Measurements from ENCODE around the gene CDRT15.
A peak's percentile ranks its signal among the peaks of the same experiment; 100 is the strongest.
"Not testable (repeated sequence)": the region's sequence is repeated elsewhere in the genome, so short reads cannot be mapped to it uniquely, and the experiment has no call there.

The CDRT15 gene

DNA sequence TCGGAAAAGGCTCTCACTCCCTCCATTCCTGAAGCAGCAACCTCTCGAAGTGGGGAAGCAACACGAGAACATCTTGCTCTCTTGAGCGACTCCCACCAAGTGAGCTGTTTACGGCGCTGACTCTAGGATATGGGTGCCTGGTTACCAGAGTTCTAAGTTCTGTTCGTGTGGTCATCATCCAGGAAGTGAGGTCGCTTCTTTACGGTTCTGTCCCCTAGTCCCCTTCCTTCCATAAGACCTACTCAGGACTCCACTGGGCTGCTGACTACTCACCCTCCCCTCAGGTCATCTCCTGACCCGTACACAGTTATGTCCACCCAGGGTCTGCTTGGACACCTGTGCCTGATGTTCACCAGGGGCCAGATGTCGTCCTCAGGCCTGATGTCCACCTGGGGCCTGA is at the start of gene CDRT15:
CDRT15 (minus strand) TSS at position 101 of the 400 bp plus-strand sequence; CDS start at position 72, 29 bp downstream.
- DNase-seq (ENCODE audit: low spot score), result not testable (repeated sequence)

DNA sequence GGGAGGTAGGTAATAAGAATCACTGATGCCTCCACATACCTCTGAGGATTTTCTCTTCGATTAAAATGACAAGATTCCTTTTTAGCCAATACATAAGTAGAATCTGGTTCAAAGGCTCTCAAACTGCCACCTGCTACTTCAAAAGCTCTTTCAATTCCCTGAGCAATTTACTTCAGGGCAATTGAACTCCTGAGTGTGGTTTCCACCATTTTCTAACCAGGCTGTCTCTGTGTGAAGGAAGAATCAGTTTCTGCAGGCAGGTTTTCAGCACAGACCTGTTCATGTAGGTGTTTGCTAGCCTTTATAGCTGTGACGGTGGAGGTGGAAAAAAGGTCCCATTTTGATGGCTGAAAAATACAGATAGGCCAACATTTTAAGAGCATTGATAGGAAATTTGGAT is 46.1 kb upstream of the CDRT15 start:
- no peak for DNase-seq (ENCODE audit: low spot score)

DNA sequence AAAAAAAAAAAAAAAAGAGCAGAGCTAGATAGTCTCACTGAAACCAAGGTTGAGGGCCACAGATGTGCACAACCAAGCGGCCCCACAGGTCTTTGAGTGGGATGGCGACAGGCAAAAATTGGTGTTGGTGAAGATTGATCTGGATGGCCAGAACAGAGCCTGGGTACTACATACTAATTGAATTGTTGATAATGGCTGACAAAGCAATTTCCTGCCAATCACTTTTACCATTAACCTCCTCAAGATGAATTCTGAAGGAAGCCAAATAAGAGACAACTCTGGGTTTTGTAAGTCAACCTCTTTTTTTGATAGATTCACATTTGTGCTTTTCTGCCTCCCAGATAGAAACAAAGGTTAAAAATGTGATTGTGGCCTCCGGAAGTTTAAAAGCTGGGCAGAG is 44.9 kb upstream of the CDRT15 start:
- DNase-seq (ENCODE audit: low spot score), result no peak

DNA sequence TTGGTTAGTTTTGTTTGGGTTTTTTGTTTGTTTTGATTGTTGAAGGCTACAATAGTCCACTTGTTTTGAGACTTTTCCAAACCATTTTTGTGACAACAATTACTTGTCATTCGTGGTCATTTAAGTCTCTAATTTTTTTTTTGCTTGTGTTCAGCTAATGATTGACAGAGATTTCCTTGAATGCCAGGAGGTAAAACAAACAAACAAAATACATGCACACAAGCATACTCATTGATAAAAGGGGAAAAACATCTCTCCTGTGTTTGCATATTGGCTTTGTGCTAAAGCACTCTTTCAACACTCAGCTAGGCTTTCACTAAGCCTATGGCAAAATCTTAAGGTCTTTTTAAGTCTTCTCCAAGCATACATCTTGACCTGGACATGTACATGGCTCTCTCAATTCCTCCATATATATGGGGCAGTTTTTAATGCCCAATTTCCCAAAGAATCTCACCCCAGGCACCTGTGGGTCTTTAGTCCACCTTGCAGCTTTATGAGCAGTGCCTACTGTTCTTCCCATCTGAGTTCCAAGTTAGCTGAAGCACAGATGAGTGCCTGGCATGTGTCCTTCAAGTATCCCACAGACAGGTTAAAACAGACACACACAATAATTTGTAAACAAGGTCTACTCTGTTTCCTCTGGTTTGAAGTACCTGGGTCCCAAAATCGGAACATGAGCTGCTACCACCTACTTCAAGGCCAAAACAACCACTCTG is 40.0 kb upstream of the CDRT15 start:
- no peak for DNase-seq (ENCODE audit: low spot score)

DNA sequence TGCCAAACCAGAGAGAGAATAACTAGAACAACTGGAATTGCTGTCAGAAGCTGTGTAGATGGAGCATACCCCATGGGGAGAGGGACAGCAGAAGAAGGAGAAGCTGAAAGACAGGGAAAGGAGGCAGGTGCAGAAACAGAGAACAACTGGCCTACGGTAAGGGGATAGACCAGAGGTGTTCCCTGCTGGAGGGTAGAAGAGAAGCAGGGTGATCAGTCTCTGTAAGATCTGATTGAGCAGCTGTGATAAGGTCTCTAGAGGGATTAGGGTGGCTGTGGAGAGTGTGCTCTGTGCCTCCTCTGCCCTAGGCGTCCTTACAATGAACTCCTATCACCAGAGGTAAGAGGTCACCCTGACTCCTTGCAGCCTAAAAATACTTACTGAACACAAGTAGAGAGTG is 33.8 kb upstream of the CDRT15 start:
- DNase-seq (ENCODE audit: low spot score), result no peak

DNA sequence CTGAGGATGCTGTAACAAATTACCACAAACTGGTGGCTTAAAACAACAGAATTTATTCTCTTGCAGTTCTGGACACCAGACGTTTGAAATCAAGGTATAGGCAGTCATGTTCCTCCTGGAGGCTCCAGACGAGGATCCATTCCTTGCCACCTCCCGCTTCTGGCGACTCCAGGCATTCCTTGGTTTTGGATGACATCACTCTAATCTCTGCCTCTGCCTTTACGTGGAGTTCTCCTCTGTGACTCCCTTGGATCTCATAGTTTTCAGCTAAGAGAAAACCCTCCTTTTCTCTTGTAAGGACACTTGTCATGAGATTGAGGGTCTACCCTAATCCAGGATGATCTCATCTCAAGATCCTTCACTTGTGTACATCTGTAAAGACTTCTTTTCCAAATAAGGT is 32.8 kb upstream of the CDRT15 start:
- no peak for DNase-seq (ENCODE audit: low spot score)

DNA sequence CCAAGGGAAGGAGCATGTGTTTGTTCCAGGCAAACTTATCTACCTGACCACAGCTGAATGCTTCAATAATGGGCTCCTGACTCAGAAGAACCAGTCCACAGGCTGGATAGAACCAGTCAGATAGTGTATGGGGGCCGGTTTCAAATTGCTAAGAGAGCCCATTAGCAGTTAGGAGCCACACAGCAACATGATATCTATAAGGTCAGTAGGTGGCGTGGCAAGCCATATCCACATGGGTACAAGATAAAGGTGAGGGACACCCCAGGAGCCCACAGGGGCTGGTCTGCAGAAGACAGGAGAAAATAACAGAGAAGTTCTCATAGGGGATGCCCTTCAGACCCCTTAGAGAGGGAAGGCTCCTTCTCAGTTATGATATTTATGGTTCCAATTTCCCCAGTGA is 31.6 kb upstream of the CDRT15 start:
- no peak for DNase-seq (ENCODE audit: low spot score)

DNA sequence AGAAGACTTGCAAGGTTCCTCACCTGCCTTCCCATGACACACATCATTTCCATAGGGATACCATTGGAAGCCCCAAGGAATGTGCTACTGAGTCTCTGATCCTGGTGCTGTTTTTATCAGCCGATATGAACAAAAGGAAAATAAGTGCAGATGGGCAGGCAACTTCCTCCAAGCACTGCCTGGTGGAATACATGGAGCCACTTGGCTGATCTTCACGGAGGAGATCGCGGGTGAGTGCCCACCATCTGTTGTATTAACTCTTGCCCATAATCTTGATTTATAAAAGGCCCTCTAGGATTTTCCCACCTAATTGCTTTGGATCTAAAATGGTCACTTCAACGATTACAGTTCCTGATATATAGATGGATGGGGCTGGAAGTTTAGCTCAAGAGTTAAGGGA is 24.7 kb upstream of the CDRT15 start:
- DNase-seq (ENCODE audit: low spot score), result no peak

DNA sequence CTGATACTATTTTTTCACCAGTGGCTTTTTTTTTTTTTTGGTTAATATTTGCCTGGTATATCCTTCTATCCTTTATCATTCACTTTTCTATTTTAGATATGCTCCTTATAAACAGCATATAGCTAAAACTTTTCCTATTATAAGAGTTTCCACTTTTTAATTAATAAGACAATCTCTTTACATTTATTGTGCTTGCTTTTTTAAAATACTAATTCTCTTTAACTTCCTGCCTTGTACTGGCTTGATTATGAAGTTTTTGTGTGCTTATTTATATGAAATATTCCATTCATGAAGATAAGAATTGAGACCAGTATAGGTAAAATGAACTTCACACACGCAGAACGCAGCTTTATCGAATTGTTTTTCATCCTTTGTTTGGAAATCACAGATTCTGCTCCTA is 9.0 kb upstream of the CDRT15 start:
- DNase-seq (ENCODE audit: low spot score), result no peak

DNA sequence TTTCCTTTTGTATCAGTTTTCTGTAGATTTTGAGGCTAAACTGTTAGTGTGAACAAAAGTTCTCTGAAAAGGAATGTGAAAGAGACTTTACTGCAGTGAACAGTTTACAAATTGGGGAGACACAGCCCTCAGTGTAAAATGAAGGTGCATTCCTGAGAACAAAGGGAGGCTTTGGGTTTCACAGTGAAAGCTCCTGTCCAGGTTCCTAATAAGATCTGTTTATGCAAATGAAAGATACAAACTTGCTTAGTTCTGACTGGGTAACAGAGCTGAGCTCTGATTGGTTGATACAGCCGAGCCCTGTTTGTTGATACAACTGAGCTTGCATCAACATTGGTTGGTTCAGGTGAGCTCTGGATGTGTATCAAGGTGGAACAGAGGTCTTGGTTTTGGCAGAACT is 8.3 kb upstream of the CDRT15 start:
- no peak for DNase-seq (ENCODE audit: low spot score)

DNA sequence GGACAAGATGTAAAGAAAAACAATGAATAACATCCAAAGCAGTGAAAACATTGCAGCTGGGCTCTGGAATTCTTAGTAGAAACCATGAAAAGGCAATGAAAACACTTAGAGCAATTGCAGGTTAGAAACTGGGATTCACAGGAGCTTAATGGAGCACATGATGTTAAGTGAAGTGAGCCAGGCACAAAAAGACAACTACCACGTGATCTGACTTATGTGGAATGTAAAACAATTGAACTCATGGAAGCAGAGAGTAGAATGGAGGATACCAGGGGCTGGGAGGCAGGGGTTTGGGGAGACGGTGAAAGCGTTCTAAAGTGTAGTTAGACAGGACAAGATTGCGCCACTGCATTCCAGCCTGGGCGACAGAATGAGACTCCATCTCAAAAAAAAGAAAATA is 2.6 kb upstream of the CDRT15 start:
- not testable (repeated sequence) for DNase-seq (ENCODE audit: low spot score)

DNA sequence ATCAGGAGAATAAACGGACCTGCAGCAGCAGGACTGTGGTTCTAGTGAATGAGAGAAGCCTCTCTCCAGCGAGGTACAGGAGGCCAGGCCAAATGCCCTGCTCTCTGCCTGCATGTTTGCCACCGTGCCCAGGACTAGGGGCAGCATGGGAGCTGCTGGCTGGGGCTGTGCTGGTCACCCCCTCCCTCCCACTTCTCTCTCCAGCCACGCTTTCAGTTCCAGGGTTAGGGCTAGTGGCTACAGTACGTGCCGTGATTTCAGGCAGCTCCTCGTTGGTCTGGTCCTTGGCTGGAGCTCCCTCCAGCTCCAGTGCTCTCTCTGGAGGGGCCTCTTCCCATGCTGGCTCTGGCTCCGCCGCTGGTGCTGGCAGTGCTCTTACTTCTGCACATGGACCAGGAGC is 630 bp downstream of the CDRT15 start:
- not testable (repeated sequence) for DNase-seq (ENCODE audit: low spot score)

DNA sequence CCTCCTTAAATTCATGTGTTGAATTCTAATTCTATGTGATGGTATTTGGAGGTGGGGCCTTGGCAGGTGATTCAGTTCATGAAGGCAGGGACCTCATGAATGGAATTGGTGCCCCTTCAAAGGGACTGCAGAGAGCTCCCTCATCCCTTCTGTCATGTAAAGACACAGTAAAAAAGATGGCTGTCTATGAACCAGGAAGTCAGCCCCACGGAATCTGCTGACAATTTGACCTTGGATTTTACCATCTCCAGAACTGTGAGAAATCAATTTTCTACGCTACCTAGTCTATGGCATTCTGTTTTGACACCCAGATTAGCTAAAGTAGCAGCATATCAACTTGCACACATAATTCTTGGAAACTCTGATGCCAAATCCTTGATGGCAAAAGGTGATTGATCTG is 1.6 kb downstream of the CDRT15 start:
- DNase-seq (ENCODE audit: low spot score), result not testable (repeated sequence)

DNA sequence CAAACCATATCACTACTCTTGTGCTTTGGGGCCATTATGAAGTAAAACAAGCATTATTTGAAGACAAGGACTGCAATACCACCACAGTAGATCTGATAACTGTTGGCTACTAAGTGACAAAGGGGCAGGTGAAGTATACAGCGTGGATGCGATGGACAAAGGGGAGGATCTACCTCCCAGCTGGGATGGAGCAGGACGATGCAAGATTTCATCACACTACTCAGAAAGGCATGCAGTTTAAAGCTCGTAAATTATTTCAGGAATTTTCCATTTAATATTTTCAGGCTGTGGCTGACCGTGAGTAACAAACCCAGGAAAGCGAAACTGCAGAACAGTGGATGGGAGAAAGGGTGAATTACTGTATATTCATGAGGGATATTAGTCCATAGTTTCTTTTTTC is 5.5 kb downstream of the CDRT15 start:
- not testable (repeated sequence) for DNase-seq (ENCODE audit: low spot score)

DNA sequence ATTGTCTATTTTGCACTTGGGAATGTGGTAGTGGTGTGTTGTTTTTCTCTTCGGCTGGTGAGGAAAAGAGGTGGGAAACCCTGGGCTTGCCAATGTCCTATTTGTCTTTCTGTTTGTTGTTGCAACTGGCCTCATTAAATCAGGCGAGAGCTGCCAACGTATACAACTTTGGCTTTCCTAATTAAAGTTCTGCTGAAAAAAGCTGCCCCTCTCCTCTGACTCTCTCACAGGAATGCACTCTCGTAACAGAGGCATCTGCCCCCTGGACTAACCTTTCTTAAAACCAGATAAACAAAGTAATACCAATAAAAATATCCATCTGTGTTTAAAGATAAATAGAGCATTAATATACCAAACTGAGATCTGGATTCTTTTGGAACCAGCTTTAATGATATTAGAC is 7.8 kb downstream of the CDRT15 start:
- DNase-seq (ENCODE audit: low spot score), result no peak

DNA sequence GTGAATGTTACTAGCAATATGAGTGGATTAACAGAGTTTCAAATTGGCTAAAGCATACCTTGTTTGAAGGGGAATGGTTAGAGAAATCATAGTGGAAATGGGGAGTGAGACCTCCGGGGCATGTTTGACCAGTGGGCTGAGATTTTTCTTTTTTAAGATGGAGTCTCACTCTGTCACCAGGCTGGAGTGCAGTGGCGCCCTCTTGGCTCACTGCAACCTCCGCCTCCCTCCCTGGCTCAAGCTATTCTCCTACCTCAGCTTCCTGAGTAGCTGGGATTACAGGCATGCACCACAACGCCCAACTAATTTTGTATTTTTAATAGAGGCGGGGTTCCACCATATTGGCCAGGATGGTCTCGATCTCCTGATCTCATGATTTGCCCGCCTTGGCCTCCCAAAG is 9.6 kb downstream of the CDRT15 start:
- no peak for DNase-seq (ENCODE audit: low spot score)

DNA sequence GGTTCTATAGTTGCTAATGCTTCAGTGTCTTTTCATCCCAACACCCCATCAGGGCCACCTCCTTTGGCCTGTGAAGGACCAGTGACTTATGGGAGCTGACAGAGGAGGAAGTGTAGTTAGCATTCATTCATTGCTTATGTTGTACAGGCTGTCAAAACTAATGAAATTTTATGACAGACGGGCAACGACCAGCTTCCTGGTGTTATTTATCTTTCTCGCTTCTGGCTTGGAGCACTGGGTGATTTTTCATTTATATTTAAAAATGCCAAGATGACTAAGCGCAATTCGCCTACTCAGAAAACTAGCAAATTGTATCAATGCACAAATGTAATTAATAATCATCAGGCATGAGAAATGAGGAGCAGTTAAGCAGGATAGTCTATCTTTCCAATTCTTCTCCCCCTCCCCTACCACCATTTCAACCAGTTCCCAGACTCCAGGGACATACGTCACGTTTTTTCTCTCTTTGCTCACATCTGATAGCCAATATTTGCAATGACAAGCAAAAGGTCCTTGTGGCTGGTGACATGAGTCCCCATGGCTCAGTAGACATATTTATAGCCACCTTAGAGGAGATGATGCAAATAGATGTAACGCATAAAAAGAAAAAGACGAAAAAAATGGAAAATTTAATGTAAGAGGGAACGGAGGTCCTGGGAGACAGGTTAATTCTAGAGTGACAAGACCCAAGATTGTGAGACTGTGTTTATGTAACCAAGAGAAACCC is 11.2 kb downstream of the CDRT15 start:
- no peak for DNase-seq (ENCODE audit: low spot score)

DNA sequence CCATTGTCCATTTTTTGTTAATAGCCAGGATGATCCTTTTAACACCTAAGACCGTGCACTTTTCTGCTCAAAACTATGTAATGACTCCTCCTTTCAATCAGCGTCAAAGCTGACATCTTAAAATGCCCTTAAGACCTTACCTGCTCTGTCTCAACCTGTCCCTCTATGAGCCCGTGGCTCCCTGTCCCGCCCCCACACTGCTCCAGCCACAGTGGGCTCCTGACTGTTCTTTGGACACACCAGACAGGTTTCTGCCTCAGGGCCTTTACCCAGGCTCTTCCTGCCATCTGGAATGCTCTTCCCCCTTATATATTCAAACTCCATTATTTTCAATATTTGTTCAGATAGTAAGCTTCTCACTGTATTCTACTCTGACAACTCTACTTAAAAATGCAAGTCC is 14.1 kb downstream of the CDRT15 start:
- no peak for DNase-seq (ENCODE audit: low spot score)

DNA sequence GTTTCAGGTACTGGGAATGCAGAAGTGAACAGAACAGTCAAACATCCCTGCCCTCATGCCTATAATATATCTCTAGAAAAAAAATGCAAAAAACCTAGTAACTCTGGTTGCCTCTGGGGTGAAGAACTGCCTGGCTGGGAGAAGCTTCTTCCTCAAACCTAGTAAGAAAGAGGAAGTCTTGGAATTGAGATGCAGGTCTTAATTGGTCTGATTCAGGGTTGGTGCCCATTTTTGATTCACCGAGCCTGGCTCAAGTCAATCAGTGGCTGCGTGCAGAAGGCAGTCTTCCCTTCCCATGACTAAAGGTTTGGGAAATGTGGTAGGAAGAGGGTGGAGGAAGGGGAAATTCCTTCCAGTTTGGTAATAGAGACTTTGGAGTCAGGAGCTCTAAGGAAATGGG is 22.4 kb downstream of the CDRT15 start:
- peak; percentile 6 for DNase-seq (ENCODE audit: low spot score)

DNA sequence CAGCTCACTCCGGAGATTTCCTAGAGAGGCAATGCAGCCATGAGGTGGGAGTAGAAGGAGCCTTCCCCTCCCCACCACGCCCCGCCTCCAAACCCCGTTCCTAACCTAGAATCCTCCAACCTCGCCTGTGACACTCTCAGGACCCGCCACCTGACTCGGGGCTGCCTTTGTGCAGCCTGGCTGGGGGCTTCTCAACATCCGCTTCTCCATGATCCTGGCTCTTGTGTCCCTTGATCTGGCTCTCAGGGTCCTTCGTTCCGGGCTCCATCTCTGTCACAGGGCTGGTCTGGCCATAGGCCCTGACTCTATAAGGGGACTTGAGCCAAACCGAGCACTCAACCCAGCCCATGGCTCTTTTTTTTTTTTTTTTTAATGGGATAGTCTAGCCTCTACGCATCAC is 24.3 kb downstream of the CDRT15 start:
- no peak for DNase-seq (ENCODE audit: low spot score)

DNA sequence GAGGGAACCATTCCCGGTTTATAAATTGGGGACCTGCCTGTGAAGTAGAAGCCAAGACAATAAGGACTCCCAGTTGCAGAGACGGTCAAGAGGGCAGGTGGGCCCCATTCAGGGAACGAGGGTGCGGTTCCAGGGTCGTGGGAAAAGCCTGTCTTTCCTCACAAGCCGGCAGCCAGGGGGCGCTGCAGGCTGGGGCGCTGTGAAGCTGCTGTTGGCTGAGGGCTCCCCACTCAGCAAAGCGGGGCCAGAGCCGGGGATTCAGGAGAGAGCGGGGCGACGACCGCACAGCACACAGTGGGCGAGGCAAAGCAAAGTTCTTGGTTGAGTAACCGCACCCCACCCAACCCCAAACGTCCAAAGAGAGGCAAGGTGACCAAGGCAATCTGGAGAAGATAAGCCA is 24.9 kb downstream of the CDRT15 start:
- no peak for DNase-seq (ENCODE audit: low spot score)

DNA sequence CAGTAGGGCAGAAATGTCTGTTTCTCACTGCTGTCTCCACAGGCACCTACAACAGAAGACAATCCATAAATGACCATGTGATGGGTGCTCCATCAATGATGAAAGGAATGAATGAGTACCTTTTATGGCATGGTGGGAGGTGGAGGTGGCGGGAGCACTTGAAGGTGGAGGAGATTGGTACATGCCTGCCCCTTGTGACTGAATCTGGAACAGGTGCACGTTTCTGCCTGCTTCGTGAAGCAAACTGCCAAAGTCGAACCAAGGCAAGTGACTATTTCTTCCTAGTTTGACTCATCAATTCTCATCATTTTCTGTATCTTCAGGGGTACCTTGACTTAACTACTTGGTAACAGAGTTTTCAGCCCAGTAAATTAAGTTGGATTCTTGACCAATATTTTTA is 25.4 kb downstream of the CDRT15 start:
- no peak for DNase-seq (ENCODE audit: low spot score)

DNA sequence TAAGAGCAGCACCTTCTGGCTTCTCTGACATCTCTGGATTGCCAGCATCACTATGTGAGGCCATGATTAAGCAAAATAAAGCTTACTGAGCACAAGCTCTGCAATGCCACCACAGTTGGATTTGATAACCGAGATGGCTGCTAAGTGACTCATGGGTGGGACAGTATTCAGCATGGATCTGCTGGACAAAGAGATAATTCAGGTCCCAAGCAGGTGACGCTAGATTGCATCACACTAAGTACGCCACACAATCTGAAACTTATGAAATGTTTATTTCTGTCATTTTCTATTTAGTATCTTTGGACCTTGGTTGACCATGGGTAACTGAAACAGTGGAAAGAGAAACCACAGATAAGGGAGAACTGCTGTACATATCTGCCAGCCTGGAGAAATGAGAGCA is 27.4 kb downstream of the CDRT15 start:
- no peak for DNase-seq (ENCODE audit: low spot score)

DNA sequence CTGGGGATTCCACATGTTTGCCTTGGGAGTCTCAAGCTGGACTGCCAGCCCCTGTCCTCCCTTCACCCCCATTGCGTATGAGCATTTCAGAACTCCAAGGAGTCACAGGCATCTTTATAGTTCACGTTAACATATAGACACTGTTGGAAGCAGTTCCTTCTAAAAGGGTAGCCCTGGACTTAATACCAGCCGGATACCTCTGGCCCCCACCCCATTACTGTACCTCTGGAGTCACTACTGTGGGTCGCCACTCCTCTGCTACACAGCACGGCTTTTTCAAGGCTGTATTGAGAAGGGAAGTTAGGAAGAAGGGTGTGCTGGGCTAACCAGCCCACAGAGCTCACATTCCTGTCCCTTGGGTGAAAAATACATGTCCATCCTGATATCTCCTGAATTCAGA is 28.9 kb downstream of the CDRT15 start:
- DNase-seq (ENCODE audit: low spot score), result no peak

Measured in pons (tissue), 1 donor.